IMR-90 (cell line): ENCODE data around the gene IER5L. TPM values are rescaled to one million over a fixed set of nuclear protein-coding genes. Genes with fewer than 3 reads are reported as not detected.

Experiments
- CTCF ChIP-seq: conservative IDR thresholded peaks from 2 replicates; pipeline ENCODE4 v1.5.1; 2012; ENCODE audit warnings: mild to moderate bottlenecking, low read depth, low read length, improper control_type of control experiment
- polyA plus RNA-seq, 3 experiments: library from polyadenylated mRNA; depleted of rRNA; stranded (reverse); fragments of >200 nt; gene quantifications; 2 replicates each; pipeline ENCODE4 v1.2.3, GENCODE V29; 2012; ENCODE audit warnings: low replicate concordance in 1 of 3
- total RNA-seq: library from RNA; depleted of rRNA; stranded (reverse); fragments of >200 nt; gene quantifications from 2 replicates; pipeline ENCODE4 v1.2.3, GENCODE V29; 2012

IER5L gene
- total and polyA plus RNA-seq, 2 of the 4 experiments (the other 2 are of a cell fraction), result 12.5 to 13.4 TPM

GRCh38 chr9:129141066-129142041, 36.7 kb downstream of the IER5L start (continued):
- no peak for TF ChIP-seq CTCF
